Fibroblast of skin of right biceps (primary cell): ENCODE data around the gene ERBB2.

ENCODE experiments used
- DNase-seq: peaks from one replicate; pipeline ENCODE4 v3.0.0-alpha.2; 2013

Gene ERBB2

DNA sequence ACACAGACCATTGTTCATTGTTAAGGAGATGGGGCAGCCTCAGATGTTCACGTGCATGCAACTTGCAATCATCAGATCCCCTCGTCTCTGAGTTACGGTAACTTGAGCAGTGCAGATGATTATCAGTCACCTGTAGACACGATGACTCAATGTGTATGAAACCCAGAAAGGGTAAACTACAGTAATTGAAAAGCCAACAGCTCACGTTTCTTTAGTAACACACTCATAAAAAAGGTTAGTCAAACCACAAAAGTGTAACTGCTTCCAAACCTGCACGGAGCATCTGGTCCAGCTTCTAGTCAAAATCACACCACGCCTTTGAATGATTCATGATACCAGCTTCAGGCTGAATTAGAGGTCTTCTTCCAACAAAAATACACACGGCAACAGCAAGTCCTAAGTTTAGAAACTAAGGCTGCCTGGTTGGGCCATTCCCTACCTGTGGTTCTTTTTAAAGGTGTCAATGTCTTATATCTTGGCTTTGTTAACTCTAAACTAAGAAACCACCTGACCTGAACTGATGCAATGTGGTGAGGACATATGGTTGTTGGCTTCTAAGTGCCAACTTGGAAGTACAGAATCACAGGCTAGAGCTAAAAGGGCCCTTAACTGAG lies 70.2 kb downstream of the ERBB2 start:
- peak; percentile 42 for DNase-seq

DNA sequence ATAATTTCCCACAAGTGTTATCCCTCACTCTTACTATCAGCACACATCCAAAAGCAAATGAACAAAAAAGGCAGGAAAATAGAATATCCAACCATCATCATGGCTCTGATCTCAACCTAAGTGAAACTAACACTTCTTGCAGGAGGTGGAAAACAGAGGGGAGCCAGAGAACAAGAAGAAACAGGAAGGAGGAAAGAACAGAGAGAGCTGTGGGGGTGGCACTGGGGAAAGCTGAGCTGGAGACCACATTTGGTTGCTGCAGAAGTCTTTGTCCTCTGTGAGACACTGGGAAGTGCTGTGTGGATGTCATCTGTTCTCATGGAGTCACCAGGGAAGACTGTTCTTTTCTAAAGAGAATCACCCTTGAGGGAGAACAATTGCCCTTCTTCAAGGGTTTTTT lies 72.6 kb downstream of the ERBB2 start:
- DNase-seq = no peak

DNA sequence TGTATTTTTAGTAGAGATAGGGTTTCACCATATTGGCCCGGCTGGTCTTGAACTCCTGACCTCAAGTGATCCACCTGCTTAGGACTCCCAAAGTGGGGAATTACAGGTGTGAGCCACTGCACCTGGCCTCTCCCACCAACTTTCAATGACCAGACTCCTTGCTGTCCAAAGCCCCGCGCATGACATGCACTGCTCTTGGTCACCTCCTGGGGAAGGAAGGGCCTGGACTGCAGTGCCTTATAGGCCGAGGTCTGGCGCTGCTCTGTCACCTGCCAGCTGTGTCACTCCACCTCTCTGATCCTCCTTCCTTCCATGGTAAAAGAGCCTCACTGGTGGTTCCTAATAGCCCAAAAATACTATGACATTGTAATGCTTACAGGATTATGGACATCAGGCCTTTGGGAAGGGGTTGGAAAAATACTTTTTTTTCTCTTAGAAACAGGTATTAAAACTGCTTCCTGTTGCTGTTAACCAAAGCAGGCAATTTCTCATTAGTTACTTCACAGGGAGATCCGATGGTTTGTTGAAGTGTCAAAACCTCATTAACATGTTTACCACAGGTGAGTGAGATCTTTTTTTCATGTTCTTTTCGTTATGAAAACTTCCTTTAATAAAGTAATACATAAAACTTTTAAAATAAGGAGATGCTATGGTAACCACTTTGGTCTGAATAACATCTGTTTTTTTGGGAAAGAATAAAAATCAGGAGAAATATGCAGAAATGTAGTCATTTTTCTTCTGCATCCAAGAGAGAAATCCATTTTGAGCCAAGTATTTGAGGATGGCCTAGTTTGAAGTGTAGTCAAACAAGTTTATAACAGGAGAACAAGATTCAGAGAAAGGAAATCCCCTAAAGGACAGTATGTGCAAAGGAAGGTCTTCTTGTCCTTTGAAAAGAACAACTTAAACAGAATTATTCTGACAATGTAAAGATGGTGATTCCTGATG lies 73.4 kb downstream of the ERBB2 start:
- no peak for DNase-seq

GRCh38 chr17:39774047-39774446 lies 74.2 kb downstream of the ERBB2 start:
- DNase-seq = no peak

DNA sequence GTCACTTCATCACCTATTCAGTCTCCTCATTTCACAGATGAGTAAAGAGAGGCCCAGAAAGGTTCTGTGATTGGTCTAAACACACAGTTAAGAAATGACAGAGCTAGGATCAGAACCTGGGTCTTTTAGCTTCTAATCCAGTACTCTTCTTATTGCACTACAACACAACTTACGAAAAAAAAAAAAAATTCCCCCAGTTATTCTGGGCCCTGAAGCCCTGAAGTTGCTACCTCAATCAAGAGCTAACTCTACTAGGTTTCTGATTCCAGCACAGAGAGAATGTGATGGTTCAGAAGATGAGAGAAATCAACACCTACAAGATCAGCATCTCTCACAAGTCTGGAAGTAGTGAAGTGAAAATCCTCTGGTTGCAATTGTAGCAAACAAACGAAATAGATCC lies 75.2 kb downstream of the ERBB2 start:
- DNase-seq = no peak

GRCh38 chr17:39776252-39776651 lies 76.4 kb downstream of the ERBB2 start:
- DNase-seq = no peak

DNA sequence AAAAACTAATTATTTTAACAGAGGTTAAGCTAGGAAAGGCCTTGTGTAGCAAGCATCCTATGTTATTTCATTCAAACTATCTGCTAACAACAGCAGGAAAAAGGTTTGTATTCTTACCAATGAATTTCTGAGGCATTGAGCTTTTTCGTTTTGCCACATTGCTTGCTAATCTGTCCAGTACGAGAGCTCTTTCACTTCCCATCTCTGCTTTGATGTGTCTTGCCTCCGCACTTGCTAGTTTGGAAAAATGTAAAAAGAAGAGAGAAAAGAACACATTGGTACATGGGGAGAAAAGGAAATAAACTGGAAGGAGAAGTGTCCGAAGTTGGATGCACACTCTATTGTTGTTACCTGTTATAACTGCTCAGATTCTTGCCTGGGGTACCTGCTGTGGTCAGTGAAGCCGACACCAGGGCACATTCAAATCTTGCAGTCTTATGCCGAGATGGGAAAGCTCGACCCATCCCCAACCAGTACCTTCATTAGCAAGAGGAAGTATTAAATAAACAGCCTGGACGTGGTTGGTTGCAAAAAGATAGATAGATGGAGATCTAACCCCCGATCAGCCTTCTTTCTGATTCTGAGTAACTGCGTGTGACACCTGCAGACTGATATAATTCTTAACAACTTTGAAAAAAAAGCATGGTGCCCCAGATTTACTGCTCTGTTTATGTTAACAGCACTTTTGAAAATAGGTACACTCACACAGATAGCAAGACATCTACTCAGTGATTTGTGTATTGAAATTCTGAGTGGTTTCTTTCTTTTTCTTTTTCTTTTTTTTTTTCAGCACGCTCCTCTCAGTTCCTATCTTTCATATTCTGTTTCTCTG lies 77.9 kb downstream of the ERBB2 start:
- DNase-seq = no peak
